Tibial nerve (tissue), 3 donors: ENCODE measurements around the gene ARAP1.

Experiments
- CTCF ChIP-seq, 5 experiments: fragments of 200-600 bp in 3 of 5; fragments of 450-650 bp in 2 of 5; sonication (generic) in 3 of 5; IDR thresholded peaks; one replicate each; pipeline ENCODE4 v1.5.1; 2016 to 2019; ENCODE audit warnings: antibody characterized with exemption in 5 of 5, mild to moderate bottlenecking in 3 of 5, moderate library complexity in 2 of 5
- POLR2A ChIP-seq, 2 donors: fragments of 450-650 bp; IDR thresholded peaks; one replicate each; pipeline ENCODE4 v1.6.1; 2017; ENCODE audit warnings: antibody characterized with exemption in 2 of 2, mild to moderate bottlenecking in 2 of 2, moderate library complexity in 2 of 2

- TF ChIP-seq CTCF (IDR thresholded peaks at IDR 0.05) (no peak), POLR2A (IDR thresholded peaks at IDR 0.05) (no peak)
These were observed 40.3 kb upstream of the ARAP1 start for GRCh38 chr11:72792437-72793021.
